HCT116 (cell line): ENCODE data around the gene RNF214. TPM values are rescaled to one million over a fixed set of nuclear protein-coding genes. Genes with fewer than 3 reads are reported as not detected.
"Not testable (repeated sequence)": the region's sequence is repeated elsewhere in the genome, so short reads cannot be mapped to it uniquely, and the experiment has no call there.

ENCODE experiments used
- ATAC-seq: fragments of 200-7000 bp; cut with Tn5 transposase; 2 replicates; pipeline ENCODE4 v1.9.1; 2020; ENCODE audit warnings: mild to moderate bottlenecking, moderate library complexity
- BruUV-seq: library from RNA; stranded (reverse); fragments of 400-500 nt; replicated peaks from 2 replicates; lab custom pipeline; 2021; lab: Mats Ljungman, UMichigan
- CTCF ChIA-PET: fragments of 300-600 bp; sonication (Branson Sonifier 250); formaldehyde crosslinking; loops from one replicate; lab custom pipeline; 2021; ENCODE audit warnings: antibody characterized with exemption; lab: Charles Lee
- POLR2A ChIA-PET: fragments of 300-600, 350-600 bp; sonication (Branson Sonifier 250); formaldehyde crosslinking; loops from one replicate; lab custom pipeline; 2021; ENCODE audit warnings: antibody characterized with exemption; lab: Charles Lee
- RAD21 ChIA-PET, 2 experiments: fragments of 300-600 bp; sonication (Branson Sonifier 250); formaldehyde crosslinking; loops; one replicate each; lab custom pipeline; 2023; ENCODE audit warnings: low total read pairs in 2 of 2; ENCODE audit not compliant: uncharacterized antibody in 2 of 2, unreplicated experiment in 2 of 2, low non-redundant PET in 1 of 2; lab: Charles Lee
- DNase-seq: peaks from one replicate; pipeline ENCODE4 v3.0.0-alpha.2; 2010; ENCODE audit warnings: low read depth, low spot score
- H2AFZ ChIP-seq: fragments of 200-600 bp; shearing (Covaris generic), sonication (generic); 2 replicates; pipeline ENCODE4 v1.6.1; 2017; ENCODE audit warnings: low read depth, mixed run types, mixed read lengths, antibody characterized with exemption, low read length; ENCODE audit not compliant: poor library complexity, severe bottlenecking
- H3K27ac ChIP-seq: 2 replicates; pipeline ENCODE4 v1.5.1; 2012; ENCODE audit warnings: low read depth, low read length
- H3K27me3 ChIP-seq: fragments of 200-600 bp; sonication (generic); 2 replicates; pipeline ENCODE4 v1.6.1; 2016; ENCODE audit warnings: mixed run types, low read length, mixed read lengths; ENCODE audit not compliant: insufficient read depth
- H3K36me3 ChIP-seq, 2 experiments: fragments of 200-500 bp in 1 of 2; fragments of 200-600 bp in 1 of 2; sonication (Bioruptor generic) in 1 of 2; sonication (generic) in 1 of 2; 2 replicates each; pipeline versions ENCODE4 v1.5.1 to v1.6.1; 2014 to 2016; ENCODE audit warnings: low read length in 2 of 2, inconsistent platforms in 1 of 2, mixed read lengths in 1 of 2, mixed run types in 1 of 2; ENCODE audit not compliant: insufficient read depth in 2 of 2, control insufficient read depth in 1 of 2
- H3K4me1 ChIP-seq, 2 experiments: fragments of 200-600 bp in 1 of 2; sonication (generic) in 1 of 2; 2 replicates each; pipeline versions ENCODE4 v1.5.1 to v1.6.1; 2012 to 2017; ENCODE audit warnings: low read length in 2 of 2, inconsistent platforms in 1 of 2, mild to moderate bottlenecking in 1 of 2, mixed read lengths in 1 of 2, mixed run types in 1 of 2, moderate library complexity in 1 of 2; ENCODE audit not compliant: insufficient read depth in 2 of 2, control insufficient read depth in 1 of 2
- H3K4me2 ChIP-seq: fragments of 200-600 bp; sonication (generic); 2 replicates; pipeline ENCODE4 v1.6.1; 2017; ENCODE audit warnings: mixed run types, low read length, mixed read lengths
- H3K4me3 ChIP-seq, 2 experiments: fragments of 200-600 bp in 1 of 2; sonication (generic) in 1 of 2; replicated peaks in 1 of 2; 2 replicates each; pipeline ENCODE4 v1.5.1; 2011 to 2016; ENCODE audit warnings: low read length in 2 of 2, control low read depth in 1 of 2, low read depth in 1 of 2, mild to moderate bottlenecking in 1 of 2, mixed read lengths in 1 of 2, mixed run types in 1 of 2
- H3K79me2 ChIP-seq: fragments of 200-600 bp; sonication (generic); 2 replicates; pipeline ENCODE4 v1.6.1; 2017; ENCODE audit warnings: mild to moderate bottlenecking, mixed run types, low read length, moderate library complexity, mixed read lengths; ENCODE audit not compliant: insufficient read depth
- H3K9ac ChIP-seq: fragments of 200-600 bp; sonication (generic); 2 replicates; pipeline ENCODE4 v1.6.1; 2016; ENCODE audit warnings: low read length, mixed read lengths
- H3K9me2 ChIP-seq: fragments of 200-600 bp; sonication (generic), shearing (Covaris generic); 2 replicates; pipeline ENCODE4 v1.6.1; 2017; ENCODE audit warnings: mixed run types, mild to moderate bottlenecking, moderate library complexity; ENCODE audit not compliant: insufficient read depth
- H3K9me3 ChIP-seq, 2 experiments: fragments of 200-500 bp in 1 of 2; fragments of 200-600 bp in 1 of 2; sonication (Bioruptor generic) in 1 of 2; sonication (generic) in 1 of 2; 2 replicates each; pipeline ENCODE4 v1.6.1; 2014 to 2017; ENCODE audit warnings: low read length in 2 of 2, mixed read lengths in 2 of 2, inconsistent platforms in 1 of 2, low read depth in 1 of 2, mild to moderate bottlenecking in 1 of 2, mixed run types in 1 of 2, moderate library complexity in 1 of 2; ENCODE audit not compliant: control insufficient read depth in 1 of 2, insufficient read depth in 1 of 2
- H4K20me1 ChIP-seq: fragments of 200-600 bp; sonication (generic), shearing (Covaris generic); 2 replicates; pipeline ENCODE4 v1.6.1; 2017; ENCODE audit warnings: mixed run types, mild to moderate bottlenecking, moderate library complexity; ENCODE audit not compliant: insufficient read depth
- CEBPB ChIP-seq: IDR thresholded peaks from 2 replicates; pipeline ENCODE4 v1.6.1; 2012; ENCODE audit warnings: low read depth
- JUND ChIP-seq: IDR thresholded peaks from 2 replicates; pipeline ENCODE4 v1.6.1; 2012
- SIN3A ChIP-seq: IDR thresholded peaks from 2 replicates; pipeline ENCODE4 v1.6.1; 2012; ENCODE audit warnings: low read depth
- intact Hi-C: fragments of 100-400 bp; cut with micrococcal nuclease; formaldehyde crosslinking; loops from 2 replicates; pipeline ENCODE4 v1.10.0; 2022
- total RNA-seq: library from RNA; stranded (reverse); gene quantifications from one replicate; pipeline ENCODE4 v1.2.1, GENCODE V29; 2021; ENCODE audit not compliant: unreplicated experiment
- TF ChIP-seq, protein P1 (sequence below), 3 experiments: fragments of 200-600 bp in 1 of 3; sonication (generic) in 1 of 3; IDR thresholded peaks in 2 of 3; conservative IDR thresholded peaks in 1 of 3; 2 replicates each; pipeline ENCODE4 v1.5.1; 2012 to 2017; ENCODE audit warnings: low read depth in 2 of 3, low read length in 2 of 3, antibody characterized with exemption in 1 of 3, borderline replicate concordance in 1 of 3, control low read depth in 1 of 3, mild to moderate bottlenecking in 1 of 3, mixed read lengths in 1 of 3, mixed run types in 1 of 3, moderate library complexity in 1 of 3; ENCODE audit not compliant: insufficient read depth in 1 of 3

Gene RNF214
- total RNA-seq, 1 experiment from 2014 or later = 29.3 TPM

DNA sequence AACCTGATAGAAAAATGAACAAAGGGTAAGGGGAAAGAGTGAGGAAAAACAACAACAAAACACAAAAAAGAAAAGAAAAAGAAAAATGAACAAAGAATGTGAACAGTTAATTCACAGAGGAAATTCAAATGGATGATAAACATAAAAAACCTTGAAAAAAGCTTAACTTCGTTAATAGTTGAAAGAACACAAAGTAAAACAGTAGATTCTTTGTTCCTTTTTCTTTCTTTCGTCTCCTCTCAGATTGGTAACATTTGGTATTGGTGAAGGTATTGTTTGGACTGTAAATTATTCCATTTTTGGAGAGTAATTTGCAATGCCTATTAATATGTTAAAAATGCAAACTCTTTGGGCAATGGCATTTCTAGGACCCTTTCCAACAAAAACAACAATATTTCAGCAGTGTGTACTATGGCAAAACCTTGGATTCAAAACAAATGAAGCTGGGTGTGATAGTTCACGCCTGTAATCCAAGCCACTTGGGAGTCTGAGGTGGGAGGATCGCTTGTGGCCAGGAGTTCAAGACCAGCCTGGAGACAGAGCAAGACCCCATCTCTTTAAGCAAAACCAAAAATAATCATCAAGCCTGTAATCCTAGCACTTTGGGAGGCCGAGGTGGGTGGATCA lies 86.9 kb downstream of the RNF214 start:
- H3K36me3 ChIP-seq = no peaks in the 10 kb centered on the region
- ChIA-PET RAD21 (no interaction called here), POLR2A (no interaction called here), CTCF (no interaction called here)
- H2AFZ ChIP-seq = no peak overlapping the region
- no peak overlapping the region for H3K4me2 ChIP-seq
- no peaks in the 10 kb centered on the region for H3K9me3 ChIP-seq
- BruUV-seq = no TSS peak
- H3K4me3 ChIP-seq = no peak overlapping the region
- no peaks in the 10 kb centered on the region for H3K79me2 ChIP-seq
- H3K9me2 ChIP-seq = no peaks in the 10 kb centered on the region
- no peak overlapping the region for H3K27ac ChIP-seq
- no peak overlapping the region for H3K9ac ChIP-seq
- ATAC-seq (no peak), DNase-seq (no peak)
- H3K27me3 ChIP-seq = no peaks in the 10 kb centered on the region
- H3K4me1 ChIP-seq = peaks cover 7 to 16% of the 10 kb centered on the region in 2 experiments; a peak in 3 of 4 replicates
- intact Hi-C loops = no loop called here
- H4K20me1 ChIP-seq = no peaks in the 10 kb centered on the region
- no peak for TF ChIP-seq SIN3A
- TF ChIP-seq CEBPB = no peak
- TF ChIP-seq, protein P1, sequence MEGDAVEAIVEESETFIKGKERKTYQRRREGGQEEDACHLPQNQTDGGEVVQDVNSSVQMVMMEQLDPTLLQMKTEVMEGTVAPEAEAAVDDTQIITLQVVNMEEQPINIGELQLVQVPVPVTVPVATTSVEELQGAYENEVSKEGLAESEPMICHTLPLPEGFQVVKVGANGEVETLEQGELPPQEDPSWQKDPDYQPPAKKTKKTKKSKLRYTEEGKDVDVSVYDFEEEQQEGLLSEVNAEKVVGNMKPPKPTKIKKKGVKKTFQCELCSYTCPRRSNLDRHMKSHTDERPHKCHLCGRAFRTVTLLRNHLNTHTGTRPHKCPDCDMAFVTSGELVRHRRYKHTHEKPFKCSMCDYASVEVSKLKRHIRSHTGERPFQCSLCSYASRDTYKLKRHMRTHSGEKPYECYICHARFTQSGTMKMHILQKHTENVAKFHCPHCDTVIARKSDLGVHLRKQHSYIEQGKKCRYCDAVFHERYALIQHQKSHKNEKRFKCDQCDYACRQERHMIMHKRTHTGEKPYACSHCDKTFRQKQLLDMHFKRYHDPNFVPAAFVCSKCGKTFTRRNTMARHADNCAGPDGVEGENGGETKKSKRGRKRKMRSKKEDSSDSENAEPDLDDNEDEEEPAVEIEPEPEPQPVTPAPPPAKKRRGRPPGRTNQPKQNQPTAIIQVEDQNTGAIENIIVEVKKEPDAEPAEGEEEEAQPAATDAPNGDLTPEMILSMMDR (IDR thresholded peaks at IDR 0.05 in 2 of 3, conservative IDR thresholded peaks at IDR 0.05 in 1 of 3; ENCODE audit: borderline replicate concordance in 1 of 3, insufficient read depth in 1 of 3, low read depth in 2 of 3, low read length in 2 of 3) = no peak
- no peak for TF ChIP-seq JUND
- TF ChIP-seq, all 23 proteins: peak for 0

DNA sequence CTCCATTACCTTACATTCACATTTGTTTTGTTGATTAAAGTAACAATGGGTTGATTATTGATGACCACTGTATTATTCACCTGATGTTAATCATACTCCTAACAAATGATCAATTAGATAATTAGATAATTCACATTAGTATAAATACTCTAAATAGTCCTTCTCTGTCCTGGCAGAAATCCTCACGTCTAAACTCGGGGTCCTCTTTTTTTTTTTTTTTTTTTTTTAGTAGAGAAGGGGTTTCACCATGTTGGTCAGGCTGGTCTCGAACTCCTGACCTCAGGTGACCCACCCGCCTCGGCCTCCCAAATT lies 94.7 kb downstream of the RNF214 start:
- H4K20me1 ChIP-seq, H3K36me3 ChIP-seq, H2AFZ ChIP-seq, H3K9me2 ChIP-seq, intact Hi-C loops, ATAC-seq, DNase-seq, H3K27me3 ChIP-seq, H3K79me2 ChIP-seq, RAD21 ChIA-PET, H3K9me3 ChIP-seq, BruUV-seq, H3K27ac ChIP-seq: not testable (repeated sequence)
- peaks cover 0 to 23% of the 10 kb centered on the region in 2 experiments; a peak in 2 of 4 replicates for H3K4me1 ChIP-seq
- H3K9ac ChIP-seq = peak overlapping the region; percentile 79; the same call in 1 of the 2 replicates
- peak overlapping the region; percentile 77 to 90 for H3K4me3 ChIP-seq
- POLR2A ChIA-PET = interaction anchor here (0.8 to 1.0 kb wide), 3 partner anchors 11 to 105 kb away, joined by 3 to 10 read pairs (median 3); partner anchors contain the start of gene BACE1
- peak overlapping the region; percentile 77 for H3K4me2 ChIP-seq
- CTCF ChIA-PET = interaction anchor here (1.5 kb wide), 1 partner anchor 95 kb away, joined by 4 read pairs; the partner anchor contains the start of genes PCSK7 and RNF214
